HCT116 (cell line): Measurements from ENCODE around the gene ITGB6. TPM values are rescaled to one million over a fixed set of nuclear protein-coding genes. Genes with fewer than 3 reads are reported as not detected.

Experiments used
- ATAC-seq: fragments of 200-7000 bp; cut with Tn5 transposase; 2 replicates; pipeline ENCODE4 v1.9.1; 2020; ENCODE audit warnings: mild to moderate bottlenecking, moderate library complexity
- BruUV-seq: library from RNA; stranded (reverse); fragments of 400-500 nt; replicated peaks from 2 replicates; lab custom pipeline; 2021; lab: Mats Ljungman, UMichigan
- CTCF ChIA-PET: fragments of 300-600 bp; sonication (Branson Sonifier 250); formaldehyde crosslinking; loops from one replicate; lab custom pipeline; 2021; ENCODE audit warnings: antibody characterized with exemption; lab: Charles Lee
- POLR2A ChIA-PET: fragments of 300-600, 350-600 bp; sonication (Branson Sonifier 250); formaldehyde crosslinking; loops from one replicate; lab custom pipeline; 2021; ENCODE audit warnings: antibody characterized with exemption; lab: Charles Lee
- RAD21 ChIA-PET, 2 experiments: fragments of 300-600 bp; sonication (Branson Sonifier 250); formaldehyde crosslinking; loops; one replicate each; lab custom pipeline; 2023; ENCODE audit warnings: low total read pairs in 2 of 2; ENCODE audit not compliant: uncharacterized antibody in 2 of 2, unreplicated experiment in 2 of 2, low non-redundant PET in 1 of 2; lab: Charles Lee
- DNase-seq: peaks from one replicate; pipeline ENCODE4 v3.0.0-alpha.2; 2010; ENCODE audit warnings: low read depth, low spot score
- H2AFZ ChIP-seq: fragments of 200-600 bp; shearing (Covaris generic), sonication (generic); 2 replicates; pipeline ENCODE4 v1.6.1; 2017; ENCODE audit warnings: low read depth, mixed run types, mixed read lengths, antibody characterized with exemption, low read length; ENCODE audit not compliant: poor library complexity, severe bottlenecking
- H3K27ac ChIP-seq: 2 replicates; pipeline ENCODE4 v1.5.1; 2012; ENCODE audit warnings: low read depth, low read length
- H3K27me3 ChIP-seq: fragments of 200-600 bp; sonication (generic); 2 replicates; pipeline ENCODE4 v1.6.1; 2016; ENCODE audit warnings: mixed run types, low read length, mixed read lengths; ENCODE audit not compliant: insufficient read depth
- H3K36me3 ChIP-seq, 2 experiments: fragments of 200-500 bp in 1 of 2; fragments of 200-600 bp in 1 of 2; sonication (Bioruptor generic) in 1 of 2; sonication (generic) in 1 of 2; 2 replicates each; pipeline versions ENCODE4 v1.5.1 to v1.6.1; 2014 to 2016; ENCODE audit warnings: low read length in 2 of 2, inconsistent platforms in 1 of 2, mixed read lengths in 1 of 2, mixed run types in 1 of 2; ENCODE audit not compliant: insufficient read depth in 2 of 2, control insufficient read depth in 1 of 2
- H3K4me1 ChIP-seq, 2 experiments: fragments of 200-600 bp in 1 of 2; sonication (generic) in 1 of 2; 2 replicates each; pipeline versions ENCODE4 v1.5.1 to v1.6.1; 2012 to 2017; ENCODE audit warnings: low read length in 2 of 2, inconsistent platforms in 1 of 2, mild to moderate bottlenecking in 1 of 2, mixed read lengths in 1 of 2, mixed run types in 1 of 2, moderate library complexity in 1 of 2; ENCODE audit not compliant: insufficient read depth in 2 of 2, control insufficient read depth in 1 of 2
- H3K4me2 ChIP-seq: fragments of 200-600 bp; sonication (generic); 2 replicates; pipeline ENCODE4 v1.6.1; 2017; ENCODE audit warnings: mixed run types, low read length, mixed read lengths
- H3K4me3 ChIP-seq, 2 experiments: fragments of 200-600 bp in 1 of 2; sonication (generic) in 1 of 2; replicated peaks in 1 of 2; 2 replicates each; pipeline ENCODE4 v1.5.1; 2011 to 2016; ENCODE audit warnings: low read length in 2 of 2, control low read depth in 1 of 2, low read depth in 1 of 2, mild to moderate bottlenecking in 1 of 2, mixed read lengths in 1 of 2, mixed run types in 1 of 2
- H3K79me2 ChIP-seq: fragments of 200-600 bp; sonication (generic); 2 replicates; pipeline ENCODE4 v1.6.1; 2017; ENCODE audit warnings: mild to moderate bottlenecking, mixed run types, low read length, moderate library complexity, mixed read lengths; ENCODE audit not compliant: insufficient read depth
- H3K9ac ChIP-seq: fragments of 200-600 bp; sonication (generic); 2 replicates; pipeline ENCODE4 v1.6.1; 2016; ENCODE audit warnings: low read length, mixed read lengths
- H3K9me2 ChIP-seq: fragments of 200-600 bp; sonication (generic), shearing (Covaris generic); 2 replicates; pipeline ENCODE4 v1.6.1; 2017; ENCODE audit warnings: mixed run types, mild to moderate bottlenecking, moderate library complexity; ENCODE audit not compliant: insufficient read depth
- H3K9me3 ChIP-seq, 2 experiments: fragments of 200-500 bp in 1 of 2; fragments of 200-600 bp in 1 of 2; sonication (Bioruptor generic) in 1 of 2; sonication (generic) in 1 of 2; 2 replicates each; pipeline ENCODE4 v1.6.1; 2014 to 2017; ENCODE audit warnings: low read length in 2 of 2, mixed read lengths in 2 of 2, inconsistent platforms in 1 of 2, low read depth in 1 of 2, mild to moderate bottlenecking in 1 of 2, mixed run types in 1 of 2, moderate library complexity in 1 of 2; ENCODE audit not compliant: control insufficient read depth in 1 of 2, insufficient read depth in 1 of 2
- H4K20me1 ChIP-seq: fragments of 200-600 bp; sonication (generic), shearing (Covaris generic); 2 replicates; pipeline ENCODE4 v1.6.1; 2017; ENCODE audit warnings: mixed run types, mild to moderate bottlenecking, moderate library complexity; ENCODE audit not compliant: insufficient read depth
- EZH2 ChIP-seq: fragments of 200-600 bp; sonication (generic); IDR thresholded peaks from 2 replicates; pipeline ENCODE4 v1.6.1; 2017; ENCODE audit warnings: antibody characterized with exemption, mixed run types
- POLR2A ChIP-seq: IDR thresholded peaks from 2 replicates; pipeline ENCODE4 v1.7.0; 2011; ENCODE audit warnings: borderline replicate concordance; ENCODE audit not compliant: insufficient read depth, insufficient read length; ENCODE audit errors: extremely low read depth
- RAD21 ChIP-seq: IDR thresholded peaks from 2 replicates; pipeline ENCODE4 v1.6.1; 2012; ENCODE audit warnings: low read depth, mild to moderate bottlenecking
- SIN3A ChIP-seq: IDR thresholded peaks from 2 replicates; pipeline ENCODE4 v1.6.1; 2012; ENCODE audit warnings: low read depth
- SP1 ChIP-seq: IDR thresholded peaks from 2 replicates; pipeline ENCODE4 v1.6.1; 2012; ENCODE audit warnings: low read depth
- SRF ChIP-seq: IDR thresholded peaks from 2 replicates; pipeline ENCODE4 v1.6.1; 2012; ENCODE audit warnings: low read depth
- intact Hi-C: fragments of 100-400 bp; cut with micrococcal nuclease; formaldehyde crosslinking; loops from 2 replicates; pipeline ENCODE4 v1.10.0; 2022
- total RNA-seq: library from RNA; stranded (reverse); gene quantifications from one replicate; pipeline ENCODE4 v1.2.1, GENCODE V29; 2021; ENCODE audit not compliant: unreplicated experiment
- TF ChIP-seq, protein P1 (sequence below): IDR thresholded peaks from 2 replicates; pipeline ENCODE4 v1.6.1; 2011; ENCODE audit warnings: mild to moderate bottlenecking, low read length, moderate library complexity; ENCODE audit not compliant: insufficient replicate concordance; ENCODE audit errors: extremely low read depth
- TF ChIP-seq, protein P2 (sequence below): IDR thresholded peaks from 2 replicates; pipeline ENCODE4 v1.6.1; 2012

ITGB6 gene
- total RNA-seq, 1 experiment from 2014 or later = 0.12 TPM

DNA sequence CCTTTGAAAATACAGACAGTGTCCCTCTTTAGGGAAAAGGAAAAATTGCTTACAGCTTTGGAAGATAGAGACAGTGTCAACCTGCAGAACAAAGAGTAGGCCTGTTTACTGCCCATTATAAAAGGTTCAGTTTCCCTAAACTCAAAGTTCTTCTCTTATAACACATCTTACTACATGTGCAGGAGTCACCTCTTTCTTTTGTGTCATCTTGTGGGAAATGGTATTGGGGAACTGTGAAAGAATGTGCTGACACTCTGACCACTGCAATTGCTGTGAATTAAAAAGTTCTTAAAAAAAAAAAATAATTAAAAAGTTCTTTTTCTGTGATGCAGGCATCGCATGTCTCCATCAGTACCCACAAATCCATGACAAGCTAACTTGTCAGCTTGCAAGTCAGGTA is 2.9 kb upstream of the ITGB6 start:
- BruUV-seq = no TSS peak
- CTCF ChIA-PET = no interaction called here

GRCh38 chr2:160201849-160202539 is 1.9 kb upstream of the ITGB6 start:
- intact Hi-C loops = no loop called here
- POLR2A ChIA-PET = no interaction called here
- no peak overlapping the region for H2AFZ ChIP-seq
- no peaks in the 10 kb centered on the region for H3K36me3 ChIP-seq
- no peaks in the 10 kb centered on the region; the same call in 1 of the 2 replicates for H3K27me3 ChIP-seq
- TF ChIP-seq, protein P1, sequence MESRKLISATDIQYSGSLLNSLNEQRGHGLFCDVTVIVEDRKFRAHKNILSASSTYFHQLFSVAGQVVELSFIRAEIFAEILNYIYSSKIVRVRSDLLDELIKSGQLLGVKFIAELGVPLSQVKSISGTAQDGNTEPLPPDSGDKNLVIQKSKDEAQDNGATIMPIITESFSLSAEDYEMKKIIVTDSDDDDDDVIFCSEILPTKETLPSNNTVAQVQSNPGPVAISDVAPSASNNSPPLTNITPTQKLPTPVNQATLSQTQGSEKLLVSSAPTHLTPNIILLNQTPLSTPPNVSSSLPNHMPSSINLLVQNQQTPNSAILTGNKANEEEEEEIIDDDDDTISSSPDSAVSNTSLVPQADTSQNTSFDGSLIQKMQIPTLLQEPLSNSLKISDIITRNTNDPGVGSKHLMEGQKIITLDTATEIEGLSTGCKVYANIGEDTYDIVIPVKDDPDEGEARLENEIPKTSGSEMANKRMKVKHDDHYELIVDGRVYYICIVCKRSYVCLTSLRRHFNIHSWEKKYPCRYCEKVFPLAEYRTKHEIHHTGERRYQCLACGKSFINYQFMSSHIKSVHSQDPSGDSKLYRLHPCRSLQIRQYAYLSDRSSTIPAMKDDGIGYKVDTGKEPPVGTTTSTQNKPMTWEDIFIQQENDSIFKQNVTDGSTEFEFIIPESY = no peak
- TF ChIP-seq, all 23 proteins: peak for 0
- ATAC-seq = no peak
- Histone ChIP-seq H3K9ac (no peak overlapping the region), H3K4me1 (peaks cover 19 to 25% of the 10 kb centered on the region in 2 experiments), H3K4me3 (no peak overlapping the region), H3K79me2 (no peaks in the 10 kb centered on the region), H3K9me2 (no peaks in the 10 kb centered on the region), H3K4me2 (no peak overlapping the region), H4K20me1 (no peaks in the 10 kb centered on the region), H3K27ac (no peak overlapping the region), H3K9me3 (no peaks in the 10 kb centered on the region)
- ChIA-PET RAD21 (no interaction called here), CTCF (no interaction called here)
- DNase-seq = no peak
- BruUV-seq = no TSS peak

More for the DNA sequence above, 2.9 kb upstream of the ITGB6 start:
- no peak for ATAC-seq
- RAD21 ChIA-PET = no interaction called here
- Histone ChIP-seq H3K9me3 (no peaks in the 10 kb centered on the region), H3K27me3 (no peaks in the 10 kb centered on the region; the same call in 1 of the 2 replicates), H3K4me1 (peaks cover 28 to 35% of the 10 kb centered on the region in 2 experiments), H3K36me3 (no peaks in the 10 kb centered on the region), H4K20me1 (no peaks in the 10 kb centered on the region)
- POLR2A ChIA-PET = no interaction called here
- no peak for TF ChIP-seq RAD21
- no peak for TF ChIP-seq SIN3A
- no peak for TF ChIP-seq SP1
- no peak for TF ChIP-seq EZH2
- TF ChIP-seq, protein P2, sequence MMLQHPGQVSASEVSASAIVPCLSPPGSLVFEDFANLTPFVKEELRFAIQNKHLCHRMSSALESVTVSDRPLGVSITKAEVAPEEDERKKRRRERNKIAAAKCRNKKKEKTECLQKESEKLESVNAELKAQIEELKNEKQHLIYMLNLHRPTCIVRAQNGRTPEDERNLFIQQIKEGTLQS = no peak
- TF ChIP-seq POLR2A = no peak
- TF ChIP-seq SRF = no peak
- TF ChIP-seq, all 23 proteins: peak for 0
- no peaks in the 10 kb centered on the region for H3K79me2 ChIP-seq
- no peak overlapping the region for H3K4me3 ChIP-seq
- no peak overlapping the region for H3K27ac ChIP-seq
- no peaks in the 10 kb centered on the region for H3K9me2 ChIP-seq
- no peak for DNase-seq
- H2AFZ ChIP-seq = no peak overlapping the region
- H3K9ac ChIP-seq = no peak overlapping the region
- intact Hi-C loops = no loop called here
- no peak overlapping the region for H3K4me2 ChIP-seq
